Measurements from ENCODE around the gene SLC26A1.

DNA sequence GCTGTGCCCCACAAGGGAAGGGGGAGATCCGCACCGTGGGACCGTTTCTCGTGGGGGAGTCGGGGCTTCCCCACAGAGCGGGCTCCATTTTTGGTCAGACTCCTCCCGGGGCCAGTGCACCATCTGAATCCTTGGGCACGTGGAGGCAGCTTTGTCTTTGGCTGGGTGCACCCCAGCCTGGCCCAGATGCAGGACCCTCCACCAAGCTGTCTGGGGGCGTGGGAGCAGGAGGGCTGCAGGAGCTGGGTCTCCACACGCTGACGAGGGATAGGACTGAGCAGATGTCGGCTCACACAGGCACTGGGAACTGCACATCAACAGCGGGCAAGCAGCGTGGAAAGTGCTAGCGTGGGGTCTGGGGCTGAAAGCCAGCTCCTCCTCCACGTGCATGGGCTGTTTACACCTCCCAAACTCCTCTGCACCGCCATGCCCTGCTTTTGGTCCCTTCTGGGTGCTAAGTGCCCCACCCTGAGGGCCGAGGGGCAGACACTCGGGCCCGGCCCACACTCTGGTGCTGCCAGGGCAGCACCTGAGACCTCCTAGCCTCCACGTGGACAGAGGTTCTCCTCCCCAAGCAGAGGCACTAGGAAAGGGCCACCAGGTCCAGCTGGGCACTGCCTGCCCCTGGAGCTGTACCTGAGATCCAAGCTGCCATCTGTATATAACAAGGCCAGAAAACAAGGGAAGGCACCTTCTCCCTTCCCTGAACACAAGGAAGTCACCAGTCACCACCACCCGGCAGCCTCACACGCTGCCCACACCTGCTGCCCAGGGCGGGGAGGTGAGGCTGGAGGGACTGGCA, 33.7 kb downstream of the SLC26A1 start:
- TF ChIP-seq, protein P1, sequence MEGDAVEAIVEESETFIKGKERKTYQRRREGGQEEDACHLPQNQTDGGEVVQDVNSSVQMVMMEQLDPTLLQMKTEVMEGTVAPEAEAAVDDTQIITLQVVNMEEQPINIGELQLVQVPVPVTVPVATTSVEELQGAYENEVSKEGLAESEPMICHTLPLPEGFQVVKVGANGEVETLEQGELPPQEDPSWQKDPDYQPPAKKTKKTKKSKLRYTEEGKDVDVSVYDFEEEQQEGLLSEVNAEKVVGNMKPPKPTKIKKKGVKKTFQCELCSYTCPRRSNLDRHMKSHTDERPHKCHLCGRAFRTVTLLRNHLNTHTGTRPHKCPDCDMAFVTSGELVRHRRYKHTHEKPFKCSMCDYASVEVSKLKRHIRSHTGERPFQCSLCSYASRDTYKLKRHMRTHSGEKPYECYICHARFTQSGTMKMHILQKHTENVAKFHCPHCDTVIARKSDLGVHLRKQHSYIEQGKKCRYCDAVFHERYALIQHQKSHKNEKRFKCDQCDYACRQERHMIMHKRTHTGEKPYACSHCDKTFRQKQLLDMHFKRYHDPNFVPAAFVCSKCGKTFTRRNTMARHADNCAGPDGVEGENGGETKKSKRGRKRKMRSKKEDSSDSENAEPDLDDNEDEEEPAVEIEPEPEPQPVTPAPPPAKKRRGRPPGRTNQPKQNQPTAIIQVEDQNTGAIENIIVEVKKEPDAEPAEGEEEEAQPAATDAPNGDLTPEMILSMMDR (IDR thresholded peaks at IDR 0.05 in 2 of 3, conservative IDR thresholded peaks at IDR 0.05 in 1 of 3; ENCODE audit: borderline replicate concordance in 1 of 3, insufficient read depth in 1 of 3, low read depth in 2 of 3, low read length in 2 of 3) = no peak
- no peak for TF ChIP-seq ZNF274 (IDR thresholded peaks at IDR 0.05; ENCODE audit: low read depth, low read length)
